HG02970 (cell line): ENCODE measurements around the gene PLXND1.

ENCODE experiments used
- ATAC-seq: cut with Tn5 transposase; IDR thresholded peaks from one replicate; pipeline ENCODE4 v1.9.1; 2021; ENCODE audit warnings: mild to moderate bottlenecking, moderate library complexity, moderate number of reproducible peaks; ENCODE audit not compliant: unreplicated experiment, low FRiP score

The PLXND1 gene

DNA sequence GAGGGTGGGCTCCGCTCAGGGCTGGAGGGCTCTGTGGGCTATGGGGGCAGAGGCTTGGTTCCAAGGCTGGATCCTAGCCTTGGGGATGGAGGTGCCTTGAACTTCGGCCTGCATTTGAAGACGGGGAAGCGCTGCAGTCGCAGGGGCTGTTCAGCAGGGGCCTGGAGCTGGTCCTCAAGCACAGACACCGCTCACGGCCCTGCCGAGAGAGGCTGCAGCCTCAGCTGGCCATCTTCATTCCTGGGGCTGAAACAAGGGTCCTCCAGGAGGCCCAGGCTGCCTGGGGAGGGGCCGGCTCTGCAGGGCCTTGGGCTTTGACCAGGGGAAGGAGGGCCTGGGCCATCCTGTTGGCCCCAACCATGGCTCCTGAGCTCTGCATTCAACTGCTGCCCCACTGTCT is 25.6 kb upstream of the PLXND1 start:
- ATAC-seq: no peak

GRCh38 chr3:129629011-129629410 is 22.5 kb upstream of the PLXND1 start:
- no peak for ATAC-seq

- ATAC-seq: no peak
Observed at GRCh38 chr3:129628169-129628522, 21.7 kb upstream of the PLXND1 start.

DNA sequence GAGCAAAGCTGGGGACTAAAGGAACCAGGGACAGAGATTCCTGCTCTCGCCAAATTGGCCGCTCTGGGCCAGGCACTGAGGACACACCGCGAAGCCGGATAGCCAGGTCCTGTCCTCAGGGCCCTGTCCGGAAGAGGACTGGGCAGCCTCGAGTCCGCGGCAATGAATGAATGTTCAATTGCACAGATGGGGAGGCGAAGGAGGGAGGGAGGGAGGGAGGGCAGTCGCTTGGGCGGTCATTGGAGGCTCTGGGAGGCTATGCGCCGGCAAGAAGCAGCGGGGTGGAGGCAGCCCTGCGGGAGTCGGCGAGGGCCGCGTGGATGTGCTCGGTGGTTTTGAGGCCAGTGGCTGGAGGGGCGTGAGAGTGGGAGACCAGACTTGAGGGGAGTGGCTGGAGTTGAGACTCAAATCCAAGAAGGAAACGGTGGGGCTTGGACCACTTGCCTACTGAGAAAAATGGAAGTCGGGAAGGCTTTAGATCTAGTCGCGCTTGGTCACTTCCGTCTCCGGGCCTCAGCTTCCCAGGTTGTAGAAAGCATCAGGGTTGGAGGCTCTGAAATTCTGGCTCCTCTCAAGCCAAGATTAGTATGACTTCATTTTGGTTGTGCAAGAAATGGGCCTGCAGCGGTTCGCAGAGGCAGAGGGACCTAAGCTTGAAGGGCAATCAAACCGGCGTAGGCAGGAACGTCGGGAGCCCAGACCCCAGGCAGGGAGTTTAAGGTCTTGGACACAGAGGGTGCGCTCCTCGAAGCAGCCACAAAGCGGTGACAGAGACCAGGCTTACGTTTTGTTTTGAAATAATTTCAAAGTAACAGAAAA is 21.1 kb upstream of the PLXND1 start:
- peak; percentile 3 for ATAC-seq

GRCh38 chr3:129626744-129627349 is 20.4 kb upstream of the PLXND1 start:
- peak; percentile 83 for ATAC-seq

DNA sequence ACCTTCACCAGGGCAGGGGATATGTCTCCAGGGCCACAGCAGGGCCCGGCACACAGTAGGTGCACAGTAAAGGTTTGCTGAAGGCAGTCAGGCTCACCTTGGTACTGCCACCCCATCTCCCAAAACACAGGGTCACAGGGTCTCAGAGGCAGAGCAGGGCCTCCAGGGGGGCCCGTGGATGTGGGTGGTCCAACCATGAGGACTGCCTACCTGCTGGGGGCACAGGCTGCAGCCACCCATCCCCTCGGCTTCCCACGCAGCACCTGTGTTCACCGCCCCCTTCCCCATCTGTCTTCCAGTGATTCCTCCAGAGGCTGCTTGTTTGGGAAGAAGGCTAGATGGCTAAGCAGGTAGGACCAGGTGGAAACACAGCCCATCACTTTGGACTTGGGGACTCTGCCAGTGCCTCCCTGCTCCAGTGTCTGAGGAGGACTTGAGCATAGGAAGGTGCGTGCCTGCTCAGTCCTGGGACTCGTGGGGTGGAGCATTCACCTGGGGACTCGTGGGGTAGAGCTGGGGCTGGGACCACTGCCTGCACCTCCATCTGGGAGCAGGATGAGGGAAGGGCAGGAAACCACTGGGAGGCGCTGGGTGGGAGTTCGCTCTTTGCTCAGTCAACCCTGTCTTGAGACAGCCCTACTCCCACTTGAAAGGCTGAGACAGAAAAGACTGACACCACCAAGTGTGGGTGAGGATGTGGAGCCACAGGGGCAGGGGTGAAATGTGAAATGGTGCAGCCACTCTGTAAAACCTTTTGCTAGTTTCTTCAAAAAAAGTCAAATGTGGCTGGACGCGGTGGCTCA is 18.8 kb upstream of the PLXND1 start:
- ATAC-seq: no peak

DNA sequence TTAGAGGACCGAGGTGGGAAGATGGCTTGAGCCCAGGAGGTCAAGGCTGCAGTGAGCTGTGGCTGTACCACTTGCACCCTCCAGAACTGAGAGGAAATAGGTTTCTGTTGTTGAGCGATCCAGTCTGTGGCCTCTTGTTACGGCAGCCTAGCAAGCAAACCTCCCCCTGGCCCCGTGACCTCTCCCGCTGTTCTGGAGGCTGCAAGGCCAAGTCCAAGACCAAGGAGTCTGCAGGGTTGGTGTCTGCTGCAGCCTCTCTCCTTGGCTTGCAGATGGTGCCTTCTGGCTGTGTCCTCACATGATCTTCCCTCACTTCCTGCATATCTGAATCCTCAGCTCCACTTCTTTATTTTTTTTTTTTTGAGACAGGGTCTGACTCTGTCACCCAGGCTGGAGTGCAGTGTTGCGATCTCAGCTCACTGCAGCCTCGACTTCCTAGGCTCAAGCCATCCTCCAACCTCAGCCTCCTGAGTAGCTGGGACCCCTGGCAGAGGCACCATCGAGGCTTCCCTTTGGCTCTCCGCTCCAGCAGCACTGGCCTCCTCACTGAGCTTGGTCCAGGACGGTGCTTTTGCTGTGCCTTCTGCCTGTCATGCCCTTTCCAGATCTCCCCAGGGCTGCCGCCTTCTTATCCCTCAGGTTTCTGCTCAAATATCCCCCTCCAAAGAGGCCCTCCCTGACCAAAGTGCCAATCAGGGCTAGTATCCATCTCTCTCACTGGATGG is 18.0 kb upstream of the PLXND1 start:
- ATAC-seq: no peak

GRCh38 chr3:129623447-129624118 is 17.1 kb upstream of the PLXND1 start:
- no peak for ATAC-seq

DNA sequence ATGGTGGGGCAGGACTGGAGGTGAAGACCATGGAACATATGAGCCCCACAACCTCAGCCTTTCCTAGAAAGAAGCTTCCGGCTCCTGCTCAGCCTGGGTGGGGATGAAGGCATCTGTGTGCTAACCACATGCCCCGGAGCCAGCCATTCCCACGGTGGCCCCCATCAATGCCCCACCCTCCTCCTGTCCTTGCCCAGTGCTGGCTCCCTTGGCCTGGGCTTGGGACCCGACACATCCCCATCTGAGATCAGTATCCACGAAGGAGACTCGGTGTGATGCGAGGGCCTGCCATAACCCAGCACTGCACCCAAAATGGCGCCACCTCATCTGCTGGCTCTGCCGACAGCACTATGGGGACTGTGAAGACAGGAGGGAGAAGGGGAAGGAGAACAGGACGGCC is 16.5 kb upstream of the PLXND1 start:
- no peak for ATAC-seq

GRCh38 chr3:129622226-129622874 is 15.9 kb upstream of the PLXND1 start:
- no peak for ATAC-seq

DNA sequence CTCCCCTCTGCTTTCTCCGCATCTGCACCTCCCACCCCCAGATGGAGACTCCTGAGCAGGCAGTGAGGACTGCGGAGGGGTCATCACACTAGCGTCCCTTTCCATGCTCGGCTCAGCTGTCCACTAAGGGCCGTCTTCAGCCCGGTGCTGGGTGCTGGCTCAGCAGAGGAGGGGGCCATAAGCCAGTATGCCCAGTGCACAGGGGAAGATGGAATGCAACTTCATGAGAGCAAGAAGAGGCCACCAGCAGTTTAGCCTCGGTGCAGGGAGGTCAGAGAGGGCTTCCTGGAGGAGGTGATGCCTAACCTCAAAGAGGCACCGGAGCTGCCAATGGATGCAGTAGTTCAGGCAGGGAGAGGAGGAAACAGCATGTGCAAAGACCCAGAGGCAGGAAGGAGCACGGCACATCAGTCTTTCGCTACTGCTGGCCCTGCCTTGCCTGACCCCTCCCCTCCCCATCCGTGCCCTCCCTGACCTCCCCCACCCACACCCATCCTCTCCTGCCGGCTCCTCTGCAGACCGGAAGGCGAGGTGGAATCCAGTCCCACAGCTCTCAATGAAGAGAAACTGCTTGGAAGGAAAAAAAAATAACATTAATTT is 15.2 kb upstream of the PLXND1 start:
- ATAC-seq: no peak

GRCh38 chr3:129620828-129621559 is 14.5 kb upstream of the PLXND1 start:
- no peak for ATAC-seq

- ATAC-seq: no peak
Observed at GRCh38 chr3:129619726-129620162, 13.3 kb upstream of the PLXND1 start.

GRCh38 chr3:129618901-129619671 is 12.6 kb upstream of the PLXND1 start:
- ATAC-seq: no peak

GRCh38 chr3:129618186-129618820 is 11.8 kb upstream of the PLXND1 start:
- ATAC-seq: no peak

DNA sequence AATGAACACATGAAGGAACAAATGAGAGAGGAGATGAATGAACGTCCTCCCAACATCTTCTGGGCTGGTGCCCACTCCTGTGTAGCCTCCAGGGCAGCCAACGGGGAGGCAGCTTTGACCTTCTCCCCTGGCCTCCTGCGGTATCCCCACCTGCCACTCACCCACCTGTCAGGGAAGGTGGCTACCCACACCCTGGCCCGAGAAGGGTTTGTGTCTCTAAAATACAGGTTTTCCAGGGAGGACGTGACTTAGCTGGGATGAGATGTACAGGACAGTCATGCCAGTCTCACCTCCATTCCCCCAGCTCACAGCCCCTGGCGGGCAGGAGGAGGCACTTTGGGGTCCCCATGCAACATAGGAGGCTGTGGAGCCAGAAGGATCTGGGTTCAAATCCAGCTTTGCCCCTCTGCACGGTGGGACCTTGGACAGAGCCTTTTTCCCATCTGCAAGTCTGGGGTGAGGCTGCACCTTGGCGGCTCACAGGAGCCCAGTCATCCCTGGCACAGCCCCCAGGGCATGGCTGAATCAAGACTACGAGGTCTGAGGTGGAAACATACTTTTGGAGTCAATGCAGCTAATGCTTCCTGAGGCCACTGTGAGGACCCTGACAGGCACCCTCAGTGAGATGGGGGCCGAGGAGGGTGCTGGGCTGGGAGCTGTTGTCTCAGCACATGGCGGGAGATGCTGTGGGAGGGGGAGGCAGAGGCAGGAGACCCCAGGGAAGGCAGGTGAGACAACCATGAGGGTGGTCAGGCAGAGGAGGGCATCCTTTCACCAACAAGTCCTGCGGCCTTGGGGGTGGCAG is 11.1 kb upstream of the PLXND1 start:
- ATAC-seq: no peak

DNA sequence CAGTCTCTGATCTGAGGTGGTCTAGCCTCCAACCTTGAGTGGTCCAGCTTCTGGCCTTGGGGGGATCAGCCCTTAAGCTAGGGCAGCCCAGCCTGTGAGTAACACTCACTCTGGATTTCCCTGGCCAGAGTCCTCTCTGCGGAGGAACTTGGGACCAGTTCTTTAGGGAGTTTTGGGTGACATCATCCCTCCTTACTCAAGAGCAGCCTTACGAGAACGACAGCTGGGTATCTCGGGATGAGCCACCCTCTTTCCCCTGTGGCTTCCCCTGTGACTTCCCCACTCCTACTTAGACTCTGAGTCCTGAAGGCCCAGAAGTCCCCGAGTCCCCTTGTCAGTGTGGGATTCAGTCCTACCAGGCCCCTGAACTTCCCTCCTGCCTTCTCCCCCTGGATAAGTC is 10.2 kb upstream of the PLXND1 start:
- ATAC-seq: no peak
